H9 (cell line): ENCODE measurements around the gene SKAP1. TPM values are rescaled to one million over a fixed set of nuclear protein-coding genes. Genes with fewer than 3 reads are reported as not detected.

Experiments used
- DNase-seq: peaks from one replicate; pipeline ENCODE4 v3.0.0-alpha.2; 2017
- H2AFZ ChIP-seq: one replicate; pipeline ENCODE4 v1.6.1; 2013; ENCODE audit warnings: mild to moderate bottlenecking, low read length, control low read depth, moderate library complexity
- H2AK5ac ChIP-seq: 2 replicates; pipeline ENCODE4 v1.6.1; 2013; ENCODE audit warnings: low read length, control low read depth, mixed read lengths; ENCODE audit not compliant: insufficient read length
- H2BK120ac ChIP-seq: one replicate; pipeline ENCODE4 v1.6.1; 2013; ENCODE audit warnings: low read depth, mild to moderate bottlenecking, low read length, control low read depth, inconsistent platforms; ENCODE audit not compliant: poor library complexity, severe bottlenecking
- H2BK12ac ChIP-seq: 2 replicates; pipeline ENCODE4 v1.6.1; 2013; ENCODE audit warnings: low read length, control low read depth, mixed read lengths, low read depth; ENCODE audit not compliant: insufficient read length
- H2BK15ac ChIP-seq: 2 replicates; pipeline ENCODE4 v1.6.1; 2013; ENCODE audit warnings: low read depth, low read length, control low read depth
- H2BK20ac ChIP-seq: one replicate; pipeline ENCODE4 v1.6.1; 2013; ENCODE audit warnings: low read depth, mild to moderate bottlenecking, low read length, control low read depth, inconsistent platforms; ENCODE audit not compliant: poor library complexity, severe bottlenecking
- H2BK5ac ChIP-seq: 2 replicates; pipeline ENCODE4 v1.6.1; 2013; ENCODE audit warnings: low read length, control low read depth, mixed read lengths; ENCODE audit not compliant: insufficient read length
- H3K14ac ChIP-seq: 2 replicates; pipeline ENCODE4 v1.6.1; 2013; ENCODE audit warnings: low read length, control low read depth; ENCODE audit not compliant: insufficient read depth
- H3K18ac ChIP-seq: 2 replicates; pipeline ENCODE4 v1.6.1; 2013; ENCODE audit warnings: low read depth, mild to moderate bottlenecking, mixed read lengths, low read length, control low read depth; ENCODE audit not compliant: insufficient read length
- H3K23ac ChIP-seq: 2 replicates; pipeline ENCODE4 v1.6.1; 2013; ENCODE audit warnings: low read length, control low read depth, mixed read lengths, low read depth; ENCODE audit not compliant: insufficient read length
- H3K23me2 ChIP-seq: 2 replicates; pipeline ENCODE4 v1.6.1; 2013; ENCODE audit warnings: low read depth, mild to moderate bottlenecking, mixed read lengths, low read length, control low read depth; ENCODE audit not compliant: insufficient read length, poor library complexity, severe bottlenecking
- H3K27ac ChIP-seq: 2 replicates; pipeline ENCODE4 v1.5.1; 2013; ENCODE audit warnings: low read length, control low read depth, mixed read lengths, low read depth; ENCODE audit not compliant: insufficient read length
- H3K27me3 ChIP-seq: 2 replicates; pipeline ENCODE4 v1.6.1; 2013; ENCODE audit warnings: low read length, control low read depth, inconsistent platforms; ENCODE audit not compliant: insufficient read depth
- H3K4ac ChIP-seq: 2 replicates; pipeline ENCODE4 v1.6.1; 2013; ENCODE audit warnings: low read depth, mild to moderate bottlenecking, control low read depth, inconsistent platforms, low read length, moderate library complexity
- H3K4me1 ChIP-seq: 2 replicates; pipeline ENCODE4 v1.6.1; 2013; ENCODE audit warnings: low read length, control low read depth, inconsistent platforms; ENCODE audit not compliant: insufficient read depth
- H3K4me2 ChIP-seq: 2 replicates; pipeline ENCODE4 v1.6.1; 2013; ENCODE audit warnings: low read length, control low read depth, mixed read lengths; ENCODE audit not compliant: insufficient read length, insufficient read depth
- H3K56ac ChIP-seq: 2 replicates; pipeline ENCODE4 v1.6.1; 2013; ENCODE audit warnings: low read depth, mild to moderate bottlenecking, mixed read lengths, low read length, control low read depth; ENCODE audit not compliant: insufficient read length
- H3K79me1 ChIP-seq: 2 replicates; pipeline ENCODE4 v1.6.1; 2013; ENCODE audit warnings: low read depth, mild to moderate bottlenecking, moderate library complexity, low read length, control low read depth, inconsistent platforms; ENCODE audit not compliant: insufficient read depth, poor library complexity, severe bottlenecking
- H3K79me2 ChIP-seq: 2 replicates; pipeline ENCODE4 v1.6.1; 2013; ENCODE audit warnings: low read length, control low read depth, inconsistent platforms; ENCODE audit not compliant: insufficient read depth
- H3K9ac ChIP-seq: 2 replicates; pipeline ENCODE4 v1.6.1; 2013; ENCODE audit warnings: low read length, control low read depth, mixed read lengths; ENCODE audit not compliant: insufficient read length; ENCODE audit errors: extremely low read depth
- H3K9me3 ChIP-seq: one replicate; pipeline ENCODE4 v1.6.1; 2013; ENCODE audit warnings: low read depth, low read length, inconsistent platforms; ENCODE audit not compliant: control insufficient read depth
- H3T11ph ChIP-seq: one replicate; pipeline ENCODE4 v1.6.1; 2013; ENCODE audit warnings: mild to moderate bottlenecking, low read length, control low read depth, inconsistent platforms
- H4K20me1 ChIP-seq: one replicate; pipeline ENCODE4 v1.6.1; 2013; ENCODE audit not compliant: control insufficient read depth, insufficient read length, insufficient read depth
- H4K5ac ChIP-seq: 2 replicates; pipeline ENCODE4 v1.6.1; 2013; ENCODE audit warnings: low read depth, mild to moderate bottlenecking, mixed read lengths, low read length, control low read depth; ENCODE audit not compliant: insufficient read length
- H4K8ac ChIP-seq: replicated peaks from 2 replicates; pipeline ENCODE4 v1.6.1; 2013; ENCODE audit warnings: low read length, control low read depth, mixed read lengths, low read depth; ENCODE audit not compliant: insufficient read length
- H4K91ac ChIP-seq: 2 replicates; pipeline ENCODE4 v1.6.1; 2013; ENCODE audit warnings: low read depth, mild to moderate bottlenecking, moderate library complexity, mixed read lengths, low read length, control low read depth; ENCODE audit not compliant: insufficient read length
- H3K27ac Mint-ChIP-seq, 3 experiments: 2 replicates in 2 of 3; 3 replicates in 1 of 3; pipeline ENCODE4 v1.8.0; 2020 to 2021; ENCODE audit warnings: mixed read lengths in 3 of 3, mild to moderate bottlenecking in 1 of 3, moderate library complexity in 1 of 3
- H3K27me3 Mint-ChIP-seq: 2 replicates; pipeline ENCODE4 v1.8.0; 2021; ENCODE audit warnings: low read depth, mild to moderate bottlenecking, moderate library complexity, mixed read lengths
- H3K36me3 Mint-ChIP-seq, 3 experiments: 2 replicates in 2 of 3; 3 replicates in 1 of 3; pipeline ENCODE4 v1.8.0; 2020 to 2021; ENCODE audit warnings: low read depth in 3 of 3, mixed read lengths in 3 of 3; ENCODE audit not compliant: insufficient read depth in 1 of 3
- H3K4me1 Mint-ChIP-seq, 2 experiments: 2 replicates each; pipeline ENCODE4 v1.8.0; 2020; ENCODE audit warnings: mixed read lengths in 2 of 2
- H3K4me3 Mint-ChIP-seq, 2 experiments: 2 replicates in 1 of 2; 3 replicates in 1 of 2; pipeline ENCODE4 v1.8.0; 2020 to 2021; ENCODE audit warnings: mild to moderate bottlenecking in 2 of 2, mixed read lengths in 2 of 2, moderate library complexity in 1 of 2
- H3K9me3 Mint-ChIP-seq, 2 experiments: 2 replicates in 1 of 2; 3 replicates in 1 of 2; pipeline ENCODE4 v1.8.0; 2020; ENCODE audit warnings: mild to moderate bottlenecking in 2 of 2, mixed read lengths in 2 of 2, moderate library complexity in 1 of 2
- WGBS: extraction: QIAGEN DNeasy Blood & Tissue Kit; methylation state at CpG from one replicate; pipeline ENCODE4 v1.1.7; 2013; ENCODE audit warnings: missing lambda C conversion rate, low lambda C conversion rate, mixed read lengths; ENCODE audit not compliant: insufficient read length; ENCODE audit errors: extremely low coverage; 5-methylcytosine and 5-hydroxymethylcytosine counted together
- total RNA-seq: library from RNA; stranded (reverse); gene quantifications from 2 replicates; pipeline ENCODE4 v1.2.1, GENCODE V29; 2021
- TF ChIP-seq, protein P1 (sequence below): fragments of 200-600 bp; sonication (generic); conservative IDR thresholded peaks from 3 replicates; pipeline ENCODE4 v1.8.0; 2021; ENCODE audit warnings: antibody characterized with exemption, mild to moderate bottlenecking

Gene SKAP1
- total RNA-seq, 1 experiment from 2014 or later = not detected

DNA sequence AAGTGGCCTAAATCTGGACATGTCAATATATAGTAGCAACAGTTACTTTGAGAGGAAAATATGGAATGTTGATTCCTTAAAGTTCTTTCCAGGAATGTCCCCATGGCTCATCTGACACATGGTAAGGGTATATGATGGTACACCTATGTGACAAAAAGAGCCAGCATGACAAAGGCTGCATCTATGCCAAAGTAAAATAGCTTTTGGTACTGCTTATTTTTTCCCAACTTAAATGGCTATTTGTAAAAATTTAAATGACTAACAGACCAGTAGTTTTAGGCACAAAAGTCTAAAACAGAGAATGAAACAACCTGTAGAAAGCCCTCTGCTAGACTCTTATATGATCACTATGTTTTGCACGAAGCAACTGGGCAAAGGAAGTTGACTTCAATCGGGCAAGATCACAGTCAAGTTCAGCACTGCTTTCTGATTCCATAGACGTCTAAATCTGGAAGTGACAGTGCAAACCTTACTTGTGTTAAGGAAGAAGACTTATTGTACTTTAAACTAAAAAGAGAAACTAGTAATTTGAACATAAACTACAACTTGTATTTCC is 135.1 kb downstream of the SKAP1 start:
- no peak overlapping the region for H3K56ac ChIP-seq
- no peak overlapping the region for H3K9ac ChIP-seq
- H2BK20ac ChIP-seq = no peak overlapping the region
- Mint-ChIP-seq H3K9me3 (no peaks in the 10 kb centered on the region), H3K4me1 (peaks cover 9 to 14% of the 10 kb centered on the region in 2 experiments), H3K27me3 (peaks cover 15% of the 10 kb centered on the region), H3K27ac (no peak overlapping the region), H3K36me3 (no peaks in the 10 kb centered on the region), H3K4me3 (no peak overlapping the region)
- no peaks in the 10 kb centered on the region for H3K9me3 ChIP-seq
- H3K23ac ChIP-seq = no peak overlapping the region
- H3K27ac ChIP-seq = no peak overlapping the region
- no peaks in the 10 kb centered on the region for H3K4me1 ChIP-seq
- no peak overlapping the region for H2BK15ac ChIP-seq
- H2BK120ac ChIP-seq = no peak overlapping the region
- no peaks in the 10 kb centered on the region for H3K23me2 ChIP-seq
- H2BK5ac ChIP-seq = no peak overlapping the region
- H3K4me2 ChIP-seq = no peak overlapping the region
- H2AFZ ChIP-seq = no peak overlapping the region
- no peak overlapping the region for H2AK5ac ChIP-seq
- H4K5ac ChIP-seq = no peak overlapping the region
- no peak overlapping the region for H4K8ac ChIP-seq
- H3K4ac ChIP-seq = no peak overlapping the region
- no peaks in the 10 kb centered on the region for H3K27me3 ChIP-seq
- H3K79me2 ChIP-seq = no peaks in the 10 kb centered on the region
- TF ChIP-seq, protein P1, sequence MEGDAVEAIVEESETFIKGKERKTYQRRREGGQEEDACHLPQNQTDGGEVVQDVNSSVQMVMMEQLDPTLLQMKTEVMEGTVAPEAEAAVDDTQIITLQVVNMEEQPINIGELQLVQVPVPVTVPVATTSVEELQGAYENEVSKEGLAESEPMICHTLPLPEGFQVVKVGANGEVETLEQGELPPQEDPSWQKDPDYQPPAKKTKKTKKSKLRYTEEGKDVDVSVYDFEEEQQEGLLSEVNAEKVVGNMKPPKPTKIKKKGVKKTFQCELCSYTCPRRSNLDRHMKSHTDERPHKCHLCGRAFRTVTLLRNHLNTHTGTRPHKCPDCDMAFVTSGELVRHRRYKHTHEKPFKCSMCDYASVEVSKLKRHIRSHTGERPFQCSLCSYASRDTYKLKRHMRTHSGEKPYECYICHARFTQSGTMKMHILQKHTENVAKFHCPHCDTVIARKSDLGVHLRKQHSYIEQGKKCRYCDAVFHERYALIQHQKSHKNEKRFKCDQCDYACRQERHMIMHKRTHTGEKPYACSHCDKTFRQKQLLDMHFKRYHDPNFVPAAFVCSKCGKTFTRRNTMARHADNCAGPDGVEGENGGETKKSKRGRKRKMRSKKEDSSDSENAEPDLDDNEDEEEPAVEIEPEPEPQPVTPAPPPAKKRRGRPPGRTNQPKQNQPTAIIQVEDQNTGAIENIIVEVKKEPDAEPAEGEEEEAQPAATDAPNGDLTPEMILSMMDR = no peak
- no peaks in the 10 kb centered on the region for H4K20me1 ChIP-seq
- H2BK12ac ChIP-seq = no peak overlapping the region
- no peaks in the 10 kb centered on the region for H3K79me1 ChIP-seq
- WGBS = no CpG with 5 or more reads among the region's 3 CpGs
- H3T11ph ChIP-seq = no peak overlapping the region
- DNase-seq = no peak
- H4K91ac ChIP-seq = no peak overlapping the region
- H3K14ac ChIP-seq = no peak overlapping the region
- H3K18ac ChIP-seq = no peak overlapping the region
